ENCODE results near the gene KCTD12. TPM values are rescaled to one million over a fixed set of nuclear protein-coding genes. Genes with fewer than 3 reads are reported as not detected.

KCTD12 gene
- polyA plus RNA-seq, 2 donors, result 4.1 to 6.6 TPM

DNA sequence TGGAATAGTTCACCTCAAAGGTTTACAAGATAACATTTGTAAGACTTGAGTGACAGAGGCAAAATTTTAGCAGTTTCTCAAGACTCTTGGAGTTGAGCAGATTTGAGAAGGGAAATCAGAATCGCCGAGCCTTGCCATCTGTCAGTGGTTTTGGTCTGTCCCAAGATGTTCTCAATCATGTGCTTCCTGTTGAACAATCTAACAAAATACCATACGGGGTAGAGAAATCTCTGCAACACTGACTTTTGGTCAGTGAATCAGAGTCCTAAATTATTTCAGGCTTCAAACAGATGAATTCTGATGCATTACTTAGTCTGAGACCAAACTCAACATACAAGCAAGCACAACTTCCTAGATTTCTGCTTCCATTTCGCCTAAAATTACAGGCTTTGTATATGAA is 3.8 kb downstream of the KCTD12 start:
- Histone ChIP-seq H3K4me3 (ENCODE audit: low read depth in 1 of 2, low read length in 2 of 2) (no peak overlapping the region), H3K27me3 (ENCODE audit: control insufficient read depth in 1 of 2, insufficient read depth in 2 of 2, low read length in 2 of 2) (no peaks in the 10 kb centered on the region), H3K27ac (ENCODE audit: low read depth in 2 of 2, low read length in 1 of 2) (no peak overlapping the region), H3K36me3 (ENCODE audit: control insufficient read depth in 2 of 2, insufficient read depth in 2 of 2, low read length in 1 of 2) (no peaks in the 10 kb centered on the region), H3K4me1 (ENCODE audit: control insufficient read depth in 2 of 2, insufficient read depth in 2 of 2, low read length in 1 of 2) (no peaks in the 10 kb centered on the region), H3K9me3 (ENCODE audit: control insufficient read depth in 2 of 2, insufficient read depth in 1 of 2, low read depth in 1 of 2, low read length in 1 of 2) (no peaks in the 10 kb centered on the region)
- 64 to 69% methylated on average over 4 of the region's 4 CpGs for WGBS, 2 donors

DNA sequence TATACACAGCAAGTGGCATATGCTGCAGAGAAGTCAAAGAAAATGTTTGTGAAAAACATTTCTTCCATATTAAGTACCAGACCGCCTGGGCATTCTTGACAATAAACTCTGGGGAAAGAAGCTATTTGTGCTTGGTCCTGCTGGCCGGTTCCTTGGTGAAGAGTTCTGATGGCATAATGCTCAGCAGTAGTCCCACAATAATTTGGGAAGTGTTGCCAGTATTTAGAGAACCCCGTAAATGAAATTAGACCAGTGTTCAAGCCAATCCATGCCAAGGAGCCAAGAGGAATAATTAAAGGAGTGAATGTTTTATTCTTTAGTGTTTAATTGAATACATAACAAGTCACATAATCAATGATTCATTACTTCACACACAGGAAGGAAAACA is 6.3 kb downstream of the KCTD12 start:
- Histone ChIP-seq H3K27me3 (ENCODE audit: control insufficient read depth in 1 of 2, insufficient read depth in 2 of 2, low read length in 2 of 2) (no peaks in the 10 kb centered on the region), H3K27ac (ENCODE audit: low read depth in 2 of 2, low read length in 1 of 2) (peak overlapping the region; percentile 20 to 49), H3K36me3 (ENCODE audit: control insufficient read depth in 2 of 2, insufficient read depth in 2 of 2, low read length in 1 of 2) (no peaks in the 10 kb centered on the region), H3K9me3 (ENCODE audit: control insufficient read depth in 2 of 2, insufficient read depth in 1 of 2, low read depth in 1 of 2, low read length in 1 of 2) (no peaks in the 10 kb centered on the region), H3K4me1 (ENCODE audit: control insufficient read depth in 2 of 2, insufficient read depth in 2 of 2, low read length in 1 of 2) (no peaks in the 10 kb centered on the region), H3K4me3 (ENCODE audit: low read depth in 1 of 2, low read length in 2 of 2) (no peak overlapping the region)
- 64 to 68% methylated on average over 3 of the region's 3 CpGs for WGBS, 2 donors

DNA sequence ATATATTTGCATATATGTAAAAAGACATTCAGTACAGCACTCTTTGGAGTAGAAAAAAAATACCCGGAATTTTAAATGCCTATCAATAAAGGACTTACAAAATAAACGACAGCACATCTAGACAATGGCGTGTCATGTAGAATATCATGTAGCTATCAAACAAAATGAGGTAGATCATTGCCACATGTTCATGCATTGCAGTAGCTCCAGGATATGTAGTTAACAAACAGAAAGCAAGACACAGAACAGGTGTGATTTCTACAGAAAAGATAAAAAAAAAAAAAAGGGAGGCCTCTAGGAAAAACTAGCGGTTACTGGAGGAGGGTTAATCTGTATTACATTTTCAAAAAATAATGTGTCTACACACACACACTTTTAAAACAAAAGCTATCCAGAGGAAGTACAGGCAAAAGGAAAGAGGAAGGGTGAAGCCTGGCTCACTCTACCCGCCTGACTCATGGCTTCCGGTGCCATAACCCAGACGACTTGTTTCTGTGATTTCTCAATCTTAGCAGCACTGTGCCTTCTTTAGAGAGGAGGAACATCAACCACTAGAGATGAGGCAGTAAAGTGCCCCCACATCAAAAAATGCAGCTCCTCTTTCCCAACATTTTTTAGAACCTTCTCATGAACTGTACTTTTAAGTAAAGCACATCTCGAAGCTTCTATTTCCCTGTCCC is 6.9 kb downstream of the KCTD12 start:
- H3K27me3 ChIP-seq (ENCODE audit: control insufficient read depth in 1 of 2, insufficient read depth in 2 of 2, low read length in 2 of 2), result no peaks in the 10 kb centered on the region
- no peaks in the 10 kb centered on the region for H3K9me3 ChIP-seq (ENCODE audit: control insufficient read depth in 2 of 2, insufficient read depth in 1 of 2, low read depth in 1 of 2, low read length in 1 of 2)
- peak overlapping the region in 1 of 2 donors; percentile 49 for H3K27ac ChIP-seq (ENCODE audit: low read depth in 2 of 2, low read length in 1 of 2)
- 42 to 52% methylated on average over 8 of the region's 8 CpGs for WGBS, 2 donors
- no peaks in the 10 kb centered on the region for H3K36me3 ChIP-seq (ENCODE audit: control insufficient read depth in 2 of 2, insufficient read depth in 2 of 2, low read length in 1 of 2)
- H3K4me1 ChIP-seq (ENCODE audit: control insufficient read depth in 2 of 2, insufficient read depth in 2 of 2, low read length in 1 of 2), result no peaks in the 10 kb centered on the region
- H3K4me3 ChIP-seq (ENCODE audit: low read depth in 1 of 2, low read length in 2 of 2), result no peak overlapping the region

DNA sequence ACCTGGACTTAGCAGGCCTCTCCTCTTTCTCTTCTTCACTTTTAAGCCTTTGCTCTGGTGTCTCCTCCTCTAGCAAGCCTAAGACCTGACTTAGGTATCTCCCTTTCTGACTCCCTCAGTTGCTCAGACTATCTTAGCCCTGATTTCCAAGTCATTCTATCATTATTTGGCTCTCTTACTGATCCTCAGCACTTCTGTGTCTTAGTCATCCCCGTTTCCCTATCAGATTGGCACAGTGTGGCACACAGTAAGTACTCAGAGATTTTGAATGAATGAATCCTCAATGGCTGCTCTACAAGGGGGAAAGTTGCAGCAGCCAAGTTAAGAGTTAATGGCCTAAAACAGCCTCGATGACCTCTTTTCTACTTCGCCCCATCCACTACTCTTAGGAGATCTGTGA is 8.2 kb downstream of the KCTD12 start:
- H3K9me3 ChIP-seq (ENCODE audit: control insufficient read depth in 2 of 2, insufficient read depth in 1 of 2, low read depth in 1 of 2, low read length in 1 of 2), result no peaks in the 10 kb centered on the region
- H3K27ac ChIP-seq (ENCODE audit: low read depth in 2 of 2, low read length in 1 of 2), result no peak overlapping the region
- no peaks in the 10 kb centered on the region for H3K27me3 ChIP-seq (ENCODE audit: control insufficient read depth in 1 of 2, insufficient read depth in 2 of 2, low read length in 2 of 2)
- 90% methylated on average over 3 of the region's 3 CpGs for WGBS, 2 donors
- no peak overlapping the region for H3K4me3 ChIP-seq (ENCODE audit: low read depth in 1 of 2, low read length in 2 of 2)
- no peaks in the 10 kb centered on the region for H3K4me1 ChIP-seq (ENCODE audit: control insufficient read depth in 2 of 2, insufficient read depth in 2 of 2, low read length in 1 of 2)
- H3K36me3 ChIP-seq (ENCODE audit: control insufficient read depth in 2 of 2, insufficient read depth in 2 of 2, low read length in 1 of 2), result no peaks in the 10 kb centered on the region

DNA sequence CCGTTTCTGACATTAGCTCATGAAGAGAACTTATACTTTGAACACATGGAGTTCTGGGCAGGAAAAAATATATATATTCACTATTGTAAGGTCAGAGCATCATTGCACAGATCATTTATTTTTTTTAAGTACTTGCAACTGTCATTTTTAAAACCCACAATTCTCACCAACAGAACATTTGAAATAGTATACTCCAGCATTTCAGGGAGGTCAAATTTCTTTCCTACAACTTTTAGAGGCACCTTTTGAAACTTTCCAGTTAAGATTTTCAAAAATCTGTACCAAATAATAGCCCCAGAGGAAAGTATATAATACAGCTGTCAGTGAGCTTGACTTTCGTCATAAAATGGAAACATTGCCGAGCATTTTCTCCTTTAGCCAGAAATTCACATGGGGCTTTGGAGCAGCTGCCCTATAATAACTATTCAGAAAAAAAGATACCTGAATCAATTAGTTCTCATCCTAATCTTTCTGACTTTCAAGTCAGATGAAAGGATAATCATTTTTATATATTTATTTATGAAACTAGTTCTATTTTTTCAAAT is 10.9 kb downstream of the KCTD12 start:
- H3K9me3 ChIP-seq (ENCODE audit: control insufficient read depth in 2 of 2, insufficient read depth in 1 of 2, low read depth in 1 of 2, low read length in 1 of 2), result no peaks in the 10 kb centered on the region
- no peaks in the 10 kb centered on the region for H3K4me1 ChIP-seq (ENCODE audit: control insufficient read depth in 2 of 2, insufficient read depth in 2 of 2, low read length in 1 of 2)
- H3K4me3 ChIP-seq (ENCODE audit: low read depth in 1 of 2, low read length in 2 of 2), result no peak overlapping the region
- no peaks in the 10 kb centered on the region for H3K27me3 ChIP-seq (ENCODE audit: control insufficient read depth in 1 of 2, insufficient read depth in 2 of 2, low read length in 2 of 2)
- no peak overlapping the region for H3K27ac ChIP-seq (ENCODE audit: low read depth in 2 of 2, low read length in 1 of 2)
- WGBS, 2 donors, result 75 to 83% methylated on average over 3 of the region's 3 CpGs
- H3K36me3 ChIP-seq (ENCODE audit: control insufficient read depth in 2 of 2, insufficient read depth in 2 of 2, low read length in 1 of 2), result no peaks in the 10 kb centered on the region

DNA sequence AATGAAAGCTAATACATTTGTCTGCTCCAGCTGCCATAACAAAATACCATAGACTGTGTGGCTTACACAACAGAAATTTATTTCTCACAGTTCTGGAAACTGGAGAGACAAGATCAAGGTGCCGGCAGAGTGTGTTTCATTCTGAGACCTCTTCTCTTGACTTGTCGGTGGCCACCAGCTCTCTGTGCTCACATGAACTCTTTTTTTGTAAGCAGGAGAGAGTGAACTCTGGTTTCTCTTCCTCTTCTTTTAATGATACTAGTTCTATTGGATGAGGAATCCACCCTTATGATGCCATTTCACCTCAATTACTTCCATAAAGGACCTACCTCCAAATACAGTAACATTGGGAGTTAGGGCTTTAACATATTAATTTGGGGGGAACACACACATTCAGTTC is 11.7 kb downstream of the KCTD12 start:
- no peaks in the 10 kb centered on the region for H3K9me3 ChIP-seq (ENCODE audit: control insufficient read depth in 2 of 2, insufficient read depth in 1 of 2, low read depth in 1 of 2, low read length in 1 of 2)
- no peaks in the 10 kb centered on the region for H3K27me3 ChIP-seq (ENCODE audit: control insufficient read depth in 1 of 2, insufficient read depth in 2 of 2, low read length in 2 of 2)
- no peaks in the 10 kb centered on the region for H3K4me1 ChIP-seq (ENCODE audit: control insufficient read depth in 2 of 2, insufficient read depth in 2 of 2, low read length in 1 of 2)
- no peak overlapping the region for H3K27ac ChIP-seq (ENCODE audit: low read depth in 2 of 2, low read length in 1 of 2)
- 80 to 82% methylated on average over 2 of the region's 2 CpGs for WGBS, 2 donors
- no peaks in the 10 kb centered on the region for H3K36me3 ChIP-seq (ENCODE audit: control insufficient read depth in 2 of 2, insufficient read depth in 2 of 2, low read length in 1 of 2)
- H3K4me3 ChIP-seq (ENCODE audit: low read depth in 1 of 2, low read length in 2 of 2), result no peak overlapping the region

DNA sequence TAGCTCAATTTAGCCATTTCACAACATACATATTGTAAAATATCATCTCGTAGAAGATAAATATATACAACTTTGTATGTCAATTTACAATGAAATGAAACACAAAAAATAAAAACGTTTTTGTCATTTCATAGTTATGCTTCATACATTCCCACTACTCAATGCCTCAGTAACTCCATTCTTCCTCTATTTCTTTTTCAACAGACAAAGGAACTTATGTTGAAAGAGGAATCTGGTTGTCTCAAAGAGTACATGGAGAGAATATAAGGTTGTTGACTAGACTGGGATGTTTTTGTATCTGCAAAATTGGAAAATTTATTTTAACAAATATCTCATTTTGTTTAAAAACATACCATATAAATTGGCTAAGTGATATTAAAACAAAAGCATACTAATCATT is 12.8 kb downstream of the KCTD12 start:
- no peaks in the 10 kb centered on the region for H3K4me1 ChIP-seq (ENCODE audit: control insufficient read depth in 2 of 2, insufficient read depth in 2 of 2, low read length in 1 of 2)
- 71% methylated on average over 2 of the region's 2 CpGs for WGBS, 2 donors

DNA sequence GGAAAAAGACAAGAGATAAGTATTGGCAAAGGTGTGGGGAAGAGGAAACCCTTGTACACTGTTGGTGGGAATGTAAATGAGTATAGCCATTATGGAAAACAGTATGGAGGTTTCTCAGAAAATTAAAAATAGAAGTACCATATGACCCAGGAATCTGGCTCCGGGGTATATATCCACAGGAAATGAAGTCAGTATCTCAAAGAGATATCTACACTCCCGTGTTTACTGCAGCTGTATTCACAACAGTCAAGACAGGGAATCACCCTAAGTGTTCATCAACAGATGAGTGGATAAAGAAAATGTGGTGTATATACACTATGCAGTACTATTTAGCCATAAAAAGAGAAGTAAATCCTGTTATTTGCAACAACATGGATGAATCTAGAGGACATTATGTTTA is 13.5 kb downstream of the KCTD12 start:
- H3K9me3 ChIP-seq (ENCODE audit: control insufficient read depth in 2 of 2, insufficient read depth in 1 of 2, low read depth in 1 of 2, low read length in 1 of 2), result no peaks in the 10 kb centered on the region
- H3K4me1 ChIP-seq (ENCODE audit: control insufficient read depth in 2 of 2, insufficient read depth in 2 of 2, low read length in 1 of 2), result no peaks in the 10 kb centered on the region
- no peak overlapping the region for H3K27ac ChIP-seq (ENCODE audit: low read depth in 2 of 2, low read length in 1 of 2)
- H3K27me3 ChIP-seq (ENCODE audit: control insufficient read depth in 1 of 2, insufficient read depth in 2 of 2, low read length in 2 of 2), result no peaks in the 10 kb centered on the region
- 72 to 73% methylated on average over 2 of the region's 2 CpGs for WGBS, 2 donors
- no peak overlapping the region for H3K4me3 ChIP-seq (ENCODE audit: low read depth in 1 of 2, low read length in 2 of 2)
- H3K36me3 ChIP-seq (ENCODE audit: control insufficient read depth in 2 of 2, insufficient read depth in 2 of 2, low read length in 1 of 2), result no peaks in the 10 kb centered on the region

More for the DNA sequence above, 12.8 kb downstream of the KCTD12 start:
- H3K9me3 ChIP-seq (ENCODE audit: control insufficient read depth in 2 of 2, insufficient read depth in 1 of 2, low read depth in 1 of 2, low read length in 1 of 2), result no peaks in the 10 kb centered on the region
- no peaks in the 10 kb centered on the region for H3K27me3 ChIP-seq (ENCODE audit: control insufficient read depth in 1 of 2, insufficient read depth in 2 of 2, low read length in 2 of 2)
- no peaks in the 10 kb centered on the region for H3K36me3 ChIP-seq (ENCODE audit: control insufficient read depth in 2 of 2, insufficient read depth in 2 of 2, low read length in 1 of 2)
- no peak overlapping the region for H3K27ac ChIP-seq (ENCODE audit: low read depth in 2 of 2, low read length in 1 of 2)
- no peak overlapping the region for H3K4me3 ChIP-seq (ENCODE audit: low read depth in 1 of 2, low read length in 2 of 2)

DNA sequence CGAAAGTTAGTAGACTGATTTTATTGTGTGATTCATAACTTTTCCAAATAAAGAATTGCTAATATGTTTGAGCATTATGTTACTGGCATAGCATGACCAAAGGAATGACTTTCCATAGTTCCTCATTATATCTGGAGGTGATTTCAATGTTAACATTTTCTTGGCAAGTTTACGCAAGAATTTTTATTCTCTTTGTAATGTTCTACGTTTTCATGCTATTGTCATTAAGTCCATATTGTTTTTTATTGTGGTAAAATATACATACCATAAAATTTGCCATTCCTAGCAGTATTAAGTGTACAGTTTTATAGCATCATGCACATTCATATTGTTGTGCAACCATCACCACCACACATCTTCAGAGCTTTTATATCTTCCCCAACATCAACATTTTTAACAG is 14.8 kb downstream of the KCTD12 start:
- H3K36me3 ChIP-seq (ENCODE audit: control insufficient read depth in 2 of 2, insufficient read depth in 2 of 2, low read length in 1 of 2), result no peaks in the 10 kb centered on the region
- H3K9me3 ChIP-seq (ENCODE audit: control insufficient read depth in 2 of 2, insufficient read depth in 1 of 2, low read depth in 1 of 2, low read length in 1 of 2), result no peaks in the 10 kb centered on the region
- no peaks in the 10 kb centered on the region for H3K27me3 ChIP-seq (ENCODE audit: control insufficient read depth in 1 of 2, insufficient read depth in 2 of 2, low read length in 2 of 2)
- H3K4me3 ChIP-seq (ENCODE audit: low read depth in 1 of 2, low read length in 2 of 2), result no peak overlapping the region
- 72 to 87% methylated on average over 3 of the region's 3 CpGs for WGBS, 2 donors
- H3K27ac ChIP-seq (ENCODE audit: low read depth in 2 of 2, low read length in 1 of 2), result no peak overlapping the region
- no peaks in the 10 kb centered on the region for H3K4me1 ChIP-seq (ENCODE audit: control insufficient read depth in 2 of 2, insufficient read depth in 2 of 2, low read length in 1 of 2)

DNA sequence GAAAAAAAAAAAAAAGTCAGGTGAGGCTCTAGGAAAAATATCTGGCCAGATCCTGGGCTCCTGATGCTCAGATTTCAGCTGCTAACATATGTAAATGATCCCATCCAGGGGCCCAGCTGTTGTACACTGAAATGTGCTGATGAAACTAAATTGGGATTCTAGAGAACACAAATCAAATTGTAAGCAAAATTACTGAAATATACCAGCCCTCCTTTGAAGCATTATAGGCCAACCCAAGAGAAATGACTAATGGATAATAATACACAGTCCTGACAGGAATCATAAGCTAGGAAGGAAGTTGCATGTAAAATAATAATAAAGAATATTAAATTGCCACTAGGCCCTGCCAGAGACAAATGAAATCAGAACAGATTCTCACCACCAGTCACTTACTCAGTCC is 17.8 kb downstream of the KCTD12 start:
- H3K4me1 ChIP-seq (ENCODE audit: control insufficient read depth in 2 of 2, insufficient read depth in 2 of 2, low read length in 1 of 2), result no peaks in the 10 kb centered on the region

More for the DNA sequence above, 17.8 kb downstream of the KCTD12 start:
- H3K27ac ChIP-seq (ENCODE audit: low read depth in 2 of 2, low read length in 1 of 2), result no peak overlapping the region
- no peaks in the 10 kb centered on the region for H3K9me3 ChIP-seq (ENCODE audit: control insufficient read depth in 2 of 2, insufficient read depth in 1 of 2, low read depth in 1 of 2, low read length in 1 of 2)
- no peak overlapping the region for H3K4me3 ChIP-seq (ENCODE audit: low read depth in 1 of 2, low read length in 2 of 2)
- no peaks in the 10 kb centered on the region for H3K36me3 ChIP-seq (ENCODE audit: control insufficient read depth in 2 of 2, insufficient read depth in 2 of 2, low read length in 1 of 2)
- no peaks in the 10 kb centered on the region for H3K27me3 ChIP-seq (ENCODE audit: control insufficient read depth in 1 of 2, insufficient read depth in 2 of 2, low read length in 2 of 2)
